ENCODE results near the gene RBMS3.

The RBMS3 gene

DNA sequence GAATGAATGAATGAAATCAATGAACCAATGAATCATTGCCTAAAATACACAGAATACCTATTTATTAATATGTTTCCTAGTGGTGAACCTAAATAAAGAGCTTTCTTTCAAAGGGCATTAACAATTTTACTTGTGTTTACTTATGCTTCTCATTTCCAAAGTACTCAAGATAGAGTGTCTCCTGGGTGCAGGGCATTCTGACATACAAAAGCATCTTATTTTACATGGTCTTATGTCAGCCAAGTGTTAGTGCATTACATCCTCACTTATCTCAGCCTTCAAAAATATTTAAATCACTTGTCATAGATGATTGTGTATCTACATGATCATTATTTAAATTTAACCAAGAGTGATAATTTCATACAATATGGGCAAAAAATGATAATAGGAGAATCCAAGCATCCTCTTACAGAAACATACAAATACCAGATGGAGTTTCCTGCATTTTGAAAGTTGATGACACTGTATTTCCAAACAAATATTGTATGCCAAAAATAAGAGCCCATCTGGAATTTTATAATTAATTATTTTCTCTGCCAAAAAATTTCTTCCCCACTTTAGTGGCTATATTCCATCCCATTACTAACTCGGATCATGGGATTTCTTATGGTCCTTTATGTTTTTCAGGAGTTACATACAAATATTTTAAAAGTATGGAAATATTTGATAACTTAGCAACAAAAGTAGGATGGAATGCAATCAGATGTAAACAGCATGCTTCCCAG is 279.0 kb downstream of the RBMS3 start:
- DNase-seq (ENCODE audit: low read depth in 2 of 3, low spot score in 2 of 3) = no peak

DNA sequence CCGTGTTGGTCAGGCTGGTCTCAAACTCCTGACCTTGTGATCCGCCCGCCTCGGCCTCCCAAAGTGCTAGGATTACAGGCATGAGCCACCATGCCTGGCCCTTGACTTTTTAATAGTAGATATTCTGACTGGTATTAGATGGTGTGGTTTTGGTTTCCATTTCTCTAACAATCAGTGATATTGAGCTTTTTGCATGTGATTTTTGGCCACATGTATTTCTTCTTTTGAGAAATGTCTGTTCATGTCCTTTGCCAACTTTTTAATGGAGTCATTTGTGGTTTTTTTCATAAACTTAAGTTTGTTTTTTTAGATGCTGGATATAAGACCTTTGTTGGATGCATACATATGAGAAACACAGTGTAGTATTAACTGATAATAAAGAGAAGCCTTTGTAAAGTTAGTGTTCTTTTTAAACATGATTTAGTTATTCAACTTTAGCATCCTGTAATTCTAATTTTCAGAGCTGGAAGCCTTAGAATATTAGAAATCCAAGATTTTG is 280.8 kb downstream of the RBMS3 start:
- DNase-seq (ENCODE audit: low read depth in 2 of 3, low spot score in 2 of 3) = no peak

DNA sequence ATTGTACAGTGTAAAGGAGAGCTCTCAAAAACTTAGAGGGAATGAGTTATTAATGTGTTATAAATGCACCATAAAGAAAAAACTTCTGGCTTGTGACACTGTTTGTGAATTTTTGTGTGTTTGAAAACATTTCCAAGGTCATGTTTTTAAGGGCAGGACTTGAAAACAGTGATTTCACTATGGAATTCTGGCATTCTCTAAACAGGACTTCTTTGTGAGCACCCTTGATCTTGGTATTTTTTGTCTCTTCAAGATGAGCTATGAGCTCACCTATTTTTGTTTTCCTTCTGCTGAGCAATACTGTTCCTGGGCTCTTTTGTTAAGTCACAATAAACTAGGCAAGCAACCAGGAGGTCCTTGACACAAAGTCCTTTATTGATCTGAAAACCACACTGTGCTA is 284.4 kb downstream of the RBMS3 start:
- DNase-seq (ENCODE audit: low read depth in 2 of 3, low spot score in 2 of 3) = no peak

DNA sequence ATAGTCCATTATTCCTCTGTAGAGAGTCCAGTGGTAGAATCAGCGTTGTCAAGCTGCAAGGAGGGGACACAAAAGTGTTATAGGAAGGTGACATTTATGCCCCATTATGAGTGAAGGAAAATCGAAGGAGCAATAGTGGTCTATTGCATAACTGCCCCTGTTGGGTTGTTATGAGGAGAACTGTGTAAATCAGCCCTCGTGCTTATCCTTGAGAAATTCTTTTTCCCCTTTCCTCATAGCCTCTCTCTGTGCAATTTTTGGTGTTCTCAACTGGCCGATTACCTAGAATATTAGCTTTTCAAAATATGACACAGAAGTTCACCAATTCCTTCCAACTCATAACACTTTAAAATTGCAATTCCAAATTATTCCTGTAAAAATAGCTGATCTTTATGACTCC is 286.6 kb downstream of the RBMS3 start:
- no peak for DNase-seq (ENCODE audit: low read depth in 2 of 3, low spot score in 2 of 3)

DNA sequence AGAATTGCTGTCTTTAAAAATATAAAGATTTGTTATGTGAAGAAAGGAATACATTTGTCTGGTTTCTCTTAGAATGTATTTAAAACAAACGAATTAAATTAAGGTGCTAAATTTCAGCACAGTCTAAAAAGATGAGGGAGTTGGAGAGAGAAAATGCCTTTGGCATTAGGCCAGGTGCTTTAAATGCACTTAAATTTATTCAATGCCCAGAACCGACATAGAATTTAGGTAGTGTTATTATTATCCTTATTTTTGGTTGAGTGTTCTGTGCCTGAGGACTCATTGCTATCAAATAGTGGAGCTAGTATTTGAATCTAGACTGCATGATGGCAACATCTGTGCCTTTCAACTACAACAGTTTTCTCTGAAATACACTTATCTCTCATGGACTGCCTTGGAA is 287.5 kb downstream of the RBMS3 start:
- no peak for DNase-seq (ENCODE audit: low read depth in 2 of 3, low spot score in 2 of 3)

DNA sequence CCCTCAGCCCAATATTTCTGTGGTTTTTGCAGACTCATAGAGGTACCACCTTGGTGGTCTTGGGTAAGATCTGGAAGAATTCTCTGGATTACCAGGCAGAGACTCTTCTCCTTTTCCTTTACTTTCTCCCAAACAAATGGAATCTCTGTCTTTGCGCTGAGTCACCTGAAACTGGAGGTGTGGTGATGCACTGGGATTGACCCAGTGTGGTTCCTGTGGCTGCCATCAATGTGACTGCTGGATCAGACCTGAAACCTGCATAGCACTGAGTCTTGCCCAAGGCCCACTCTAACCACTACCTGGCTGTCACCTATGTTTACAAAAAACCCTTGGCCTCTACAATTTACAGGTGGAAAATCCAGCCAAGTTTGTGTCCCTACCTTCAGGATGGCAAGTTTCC is 295.3 kb downstream of the RBMS3 start:
- no peak for DNase-seq (ENCODE audit: low read depth in 2 of 3, low spot score in 2 of 3)

DNA sequence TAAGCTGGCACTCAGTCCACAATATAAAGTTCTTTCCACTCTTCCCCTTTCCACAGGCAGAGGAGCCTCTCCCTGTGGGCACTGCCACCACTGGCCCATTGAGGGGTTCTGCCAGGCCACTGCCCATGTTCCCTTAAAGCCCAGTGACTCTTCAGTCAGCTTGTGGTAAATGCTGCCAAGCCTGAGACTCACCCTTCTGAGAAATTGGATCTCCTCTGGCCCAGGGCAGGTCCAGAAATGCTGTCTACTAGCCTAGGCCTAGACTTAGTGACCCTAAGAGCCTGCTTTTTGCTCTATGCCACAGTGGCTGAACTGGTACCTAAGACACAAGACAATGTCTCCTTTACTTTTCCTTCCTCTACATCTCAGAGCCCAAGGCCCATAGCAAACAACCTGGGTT is 295.8 kb downstream of the RBMS3 start:
- DNase-seq (ENCODE audit: low read depth in 2 of 3, low spot score in 2 of 3) = no peak

DNA sequence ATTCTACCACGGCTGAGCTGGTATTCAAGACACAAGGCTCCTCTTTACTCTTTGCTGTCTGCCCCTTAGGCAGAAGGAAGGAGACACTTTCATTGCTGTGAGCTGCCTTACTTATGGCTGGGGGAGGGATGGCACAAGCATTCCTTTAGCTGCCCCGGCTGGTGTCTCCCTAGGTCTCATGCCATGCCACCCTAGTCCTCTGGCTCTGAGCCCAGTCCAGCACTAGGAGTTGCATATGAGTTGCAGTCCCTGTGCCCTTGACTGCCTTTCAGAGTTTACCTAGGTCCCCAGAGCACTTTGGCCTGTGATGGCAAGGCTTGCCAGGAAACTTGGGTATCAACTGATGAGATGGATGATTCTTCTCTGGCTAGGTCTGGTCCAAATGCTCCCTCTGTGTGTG is 296.4 kb downstream of the RBMS3 start:
- no peak for DNase-seq (ENCODE audit: low read depth in 2 of 3, low spot score in 2 of 3)

DNA sequence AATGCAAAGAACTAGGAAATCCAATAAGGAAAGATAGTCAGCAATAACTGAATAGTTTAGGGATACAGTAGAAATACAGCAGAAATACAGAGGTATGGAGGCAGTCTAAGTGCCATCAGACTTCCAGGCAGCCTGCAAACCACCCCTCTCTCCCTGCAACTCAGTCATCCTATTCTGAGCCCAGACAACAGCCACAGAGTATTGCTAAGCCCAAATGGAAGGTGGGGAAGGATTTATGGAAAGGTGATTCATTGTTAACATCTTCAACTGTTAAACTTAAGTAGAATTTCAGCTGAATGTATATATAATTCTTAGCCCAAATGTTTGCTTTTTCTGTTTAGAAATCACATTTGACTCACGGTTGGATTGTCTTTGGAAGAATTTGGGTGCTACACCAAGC is 300.4 kb downstream of the RBMS3 start:
- no peak for DNase-seq (ENCODE audit: low read depth in 2 of 3, low spot score in 2 of 3)

DNA sequence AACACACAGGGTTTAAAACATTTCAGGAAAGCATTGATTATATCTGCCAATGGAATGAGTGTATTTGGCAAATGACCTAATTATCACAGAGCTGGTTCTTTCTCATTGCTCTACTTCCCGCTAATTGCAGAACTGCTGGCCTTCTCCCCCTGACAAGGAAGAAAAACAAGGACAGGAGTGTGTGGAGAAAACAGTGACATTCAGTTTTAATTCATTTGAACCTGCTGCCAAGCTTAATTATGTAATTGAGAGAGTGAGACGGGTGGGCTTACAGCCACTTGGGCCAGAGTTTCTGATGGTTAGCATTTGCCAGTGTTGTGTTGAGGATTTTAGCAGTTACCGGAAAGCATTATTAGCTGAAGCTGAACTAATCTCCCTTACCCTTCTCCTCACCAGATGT is 301.4 kb downstream of the RBMS3 start:
- no peak for DNase-seq (ENCODE audit: low read depth in 2 of 3, low spot score in 2 of 3)

DNA sequence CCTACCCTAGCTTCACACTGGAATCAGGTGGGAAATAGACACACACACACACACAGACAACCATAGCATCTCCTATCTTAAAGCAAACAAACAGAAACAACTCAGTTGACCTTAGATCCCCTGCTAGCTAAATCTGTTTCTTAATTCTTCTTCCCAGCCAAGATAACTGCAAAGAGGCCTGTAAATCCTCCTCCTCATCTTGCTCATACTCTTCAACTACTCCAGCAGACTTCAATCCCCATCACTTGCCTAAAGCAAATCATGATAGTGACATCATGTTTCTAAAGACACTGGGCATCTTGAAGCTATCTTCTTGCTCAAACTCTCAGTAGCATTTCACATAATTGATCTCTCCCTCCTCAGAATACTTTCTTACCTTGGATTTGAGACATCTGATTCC is 303.0 kb downstream of the RBMS3 start:
- DNase-seq (ENCODE audit: low read depth in 2 of 3, low spot score in 2 of 3) = no peak

DNA sequence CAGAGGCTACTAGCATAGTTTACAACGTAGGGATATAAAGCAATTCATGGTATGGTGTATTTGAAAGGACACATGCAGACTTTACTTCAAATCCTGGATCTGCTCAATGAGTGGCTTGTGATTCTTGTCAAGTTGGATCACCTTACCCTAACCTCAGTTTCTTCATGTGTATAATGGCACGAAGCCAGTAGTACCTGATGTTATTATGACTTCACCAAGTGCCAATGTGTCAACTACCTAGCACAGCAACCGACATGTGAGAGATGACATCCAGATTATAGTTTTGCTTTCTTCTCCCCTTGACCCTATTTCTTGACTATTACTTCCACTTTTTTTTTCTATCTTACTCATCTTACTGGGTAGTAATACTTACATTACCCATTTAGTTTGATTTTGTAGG is 304.5 kb downstream of the RBMS3 start:
- DNase-seq (ENCODE audit: low read depth in 2 of 3, low spot score in 2 of 3) = no peak

DNA sequence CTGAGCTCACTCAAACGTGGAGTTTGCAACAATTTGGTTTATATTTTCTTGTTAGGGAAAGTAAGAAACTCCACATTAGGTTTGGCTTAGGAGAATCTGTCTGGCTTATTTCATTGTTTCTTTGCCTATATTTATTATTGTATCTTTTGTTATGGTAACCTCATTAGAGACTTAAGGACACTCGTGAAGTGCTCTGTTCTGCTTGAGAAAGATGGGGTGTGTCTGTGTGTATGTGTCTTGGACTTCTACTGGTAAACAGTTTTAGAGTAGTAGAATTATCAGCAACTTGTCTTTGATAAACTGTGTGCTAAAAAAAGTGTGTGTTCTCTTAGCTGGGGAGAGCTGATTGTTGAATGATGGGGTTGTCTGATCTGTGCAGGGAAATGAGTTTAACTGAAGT is 306.5 kb downstream of the RBMS3 start:
- DNase-seq (ENCODE audit: low read depth in 2 of 3, low spot score in 2 of 3) = no peak

DNA sequence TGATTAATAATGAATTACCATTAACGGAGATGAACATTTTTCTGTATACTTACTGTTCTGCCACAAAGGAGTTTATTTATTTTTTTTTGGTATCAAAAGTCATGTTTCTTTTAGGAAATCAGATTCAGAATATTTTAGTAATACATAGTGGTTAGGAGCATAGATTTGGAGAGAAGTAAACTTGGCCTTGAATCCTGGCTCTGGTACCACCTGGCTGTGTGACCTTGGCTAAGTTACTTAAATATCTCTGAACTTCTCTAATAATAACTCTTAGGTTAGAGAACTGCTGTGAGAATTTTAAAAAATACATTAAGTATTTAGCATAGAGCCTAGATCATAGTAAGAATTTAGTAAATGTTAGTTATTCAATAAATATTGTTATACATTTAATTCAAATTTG is 309.1 kb downstream of the RBMS3 start:
- no peak for DNase-seq (ENCODE audit: low read depth in 2 of 3, low spot score in 2 of 3)

DNA sequence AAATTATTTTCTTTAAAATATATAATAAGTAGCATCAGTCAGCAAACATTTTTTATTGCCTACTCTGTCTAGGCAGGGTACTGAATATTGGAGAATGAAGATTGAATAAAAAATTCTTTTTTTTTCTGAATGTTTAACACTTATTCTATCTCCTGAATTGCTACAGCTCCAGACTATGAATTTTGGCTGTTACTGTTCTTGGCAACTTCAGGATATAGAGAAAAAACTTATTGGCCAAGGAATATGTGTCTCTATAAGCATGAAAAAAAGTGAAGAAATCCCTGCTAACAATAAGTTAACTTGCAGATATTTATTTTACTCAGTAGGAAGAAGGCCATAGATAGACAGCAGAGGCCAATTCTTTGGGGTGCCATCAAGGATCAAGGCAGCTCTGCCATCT is 309.6 kb downstream of the RBMS3 start:
- no peak for DNase-seq (ENCODE audit: low read depth in 2 of 3, low spot score in 2 of 3)

DNA sequence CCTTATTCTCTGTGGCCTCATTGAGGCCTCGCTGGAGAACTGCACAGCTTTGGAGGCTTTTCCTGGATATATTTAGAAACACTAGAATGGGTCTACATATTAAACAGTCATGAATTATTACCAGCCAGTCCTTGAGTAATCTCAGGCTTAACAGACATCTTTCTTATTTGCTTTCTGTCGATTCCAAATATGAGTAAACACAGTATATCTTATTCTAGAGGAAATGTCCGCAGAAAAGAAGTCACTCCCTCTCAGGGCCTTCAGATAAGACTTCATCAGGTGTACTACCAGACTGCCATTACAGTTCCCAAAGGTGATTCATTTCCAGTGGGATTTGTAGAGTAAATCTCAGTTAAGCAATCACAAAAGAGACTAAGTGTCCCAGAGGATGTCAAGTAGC is 310.7 kb downstream of the RBMS3 start:
- DNase-seq (ENCODE audit: low read depth in 2 of 3, low spot score in 2 of 3) = no peak

DNA sequence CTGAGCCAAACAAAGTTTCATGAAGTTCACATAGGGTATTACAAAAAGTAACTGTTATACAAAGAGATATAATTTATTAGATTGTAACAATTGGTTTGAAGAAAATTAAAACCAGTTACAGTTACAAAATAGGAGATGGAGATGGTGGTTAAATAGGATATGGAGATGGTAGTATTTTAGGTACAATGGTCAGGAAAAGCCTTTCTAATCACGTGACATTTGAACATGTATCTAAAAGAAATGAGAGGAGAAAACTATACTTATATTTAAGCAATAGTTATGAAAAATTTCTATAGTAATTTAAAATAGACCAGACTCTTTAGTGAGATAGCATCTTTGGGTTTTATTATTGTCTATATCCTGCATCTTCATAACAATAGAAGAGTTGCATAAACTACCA is 312.9 kb downstream of the RBMS3 start:
- DNase-seq (ENCODE audit: low read depth in 2 of 3, low spot score in 2 of 3) = no peak

DNA sequence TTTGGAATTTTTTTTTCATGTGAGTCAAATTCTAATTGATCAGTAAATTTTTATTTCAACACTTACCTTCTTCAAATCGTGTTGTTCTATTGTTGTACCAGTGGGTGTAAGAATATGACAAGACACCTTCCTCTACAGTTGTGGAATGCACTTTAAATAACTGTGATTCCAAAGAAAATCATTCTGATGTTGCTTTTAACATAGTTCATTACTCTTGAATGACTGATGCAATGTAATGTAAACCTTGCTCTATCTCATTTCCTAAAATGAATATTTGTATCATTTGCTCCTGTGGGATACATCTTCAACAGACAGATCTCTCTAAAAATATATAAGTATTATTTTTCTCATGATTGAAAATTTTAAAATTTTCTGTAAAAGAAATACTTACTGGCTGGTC is 313.4 kb downstream of the RBMS3 start:
- no peak for DNase-seq (ENCODE audit: low read depth in 2 of 3, low spot score in 2 of 3)

DNA sequence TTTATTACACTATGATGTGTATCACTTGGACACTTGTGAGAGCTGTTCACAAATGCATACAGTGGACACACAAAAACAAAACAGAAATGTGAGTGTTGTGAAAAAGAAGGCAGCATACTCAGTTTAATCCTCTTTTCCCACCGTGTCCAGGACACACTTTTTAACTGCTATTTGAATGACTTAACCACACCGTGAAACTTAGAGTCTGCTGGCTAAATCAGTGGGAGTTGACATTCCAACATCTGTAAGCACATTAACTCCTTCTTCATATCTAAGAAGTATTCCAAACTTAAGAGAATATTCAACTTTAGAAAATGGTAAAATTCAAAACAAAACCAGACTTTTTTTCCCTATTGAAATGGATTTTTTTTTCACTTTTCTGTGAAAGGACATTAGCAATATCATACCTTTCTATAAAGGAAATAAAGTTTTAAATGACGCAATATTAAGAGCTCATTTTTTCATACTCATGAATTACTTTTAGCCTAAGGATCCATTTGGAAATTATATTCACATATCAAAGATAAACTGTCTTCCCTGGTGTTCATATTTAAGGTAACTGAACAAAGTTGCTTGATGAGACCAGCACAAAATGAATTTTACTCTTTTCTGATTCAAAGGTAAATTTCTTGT is 316.6 kb downstream of the RBMS3 start:
- no peak for DNase-seq (ENCODE audit: low read depth in 2 of 3, low spot score in 2 of 3)

DNA sequence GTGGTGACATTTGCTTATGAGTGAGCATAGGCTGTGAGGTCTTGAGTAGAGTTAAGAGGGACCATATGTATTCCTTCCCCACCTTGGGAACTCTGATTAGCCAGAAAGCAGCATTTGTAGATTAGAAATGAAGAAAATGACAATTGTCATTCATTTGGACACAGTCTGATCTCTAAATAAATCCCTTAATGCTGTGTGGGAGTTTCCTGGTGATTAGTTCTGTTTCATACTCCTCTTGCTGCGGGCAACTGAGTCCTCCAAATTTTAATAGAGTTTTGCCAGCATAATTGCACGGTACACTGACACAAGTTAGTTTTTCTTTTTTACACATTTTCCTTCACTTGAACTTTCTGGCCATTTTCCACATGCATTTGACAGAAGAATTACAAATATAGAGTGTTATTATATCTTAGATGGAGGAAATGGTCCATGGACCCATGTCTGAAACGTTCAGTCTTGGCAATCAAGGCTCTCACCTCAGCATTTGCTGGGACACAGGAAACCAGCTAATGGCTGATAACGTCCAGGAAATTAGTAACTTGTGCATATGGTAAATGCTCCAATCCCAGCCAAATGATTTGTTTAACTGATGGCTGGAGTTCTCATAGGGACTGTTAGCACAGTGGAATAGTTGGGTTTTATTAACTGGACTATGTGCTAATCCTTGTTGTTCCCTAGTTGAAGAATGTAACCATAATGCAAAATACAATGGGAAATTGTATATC is 321.2 kb downstream of the RBMS3 start:
- no peak for DNase-seq (ENCODE audit: low read depth in 2 of 3, low spot score in 2 of 3)

DNA sequence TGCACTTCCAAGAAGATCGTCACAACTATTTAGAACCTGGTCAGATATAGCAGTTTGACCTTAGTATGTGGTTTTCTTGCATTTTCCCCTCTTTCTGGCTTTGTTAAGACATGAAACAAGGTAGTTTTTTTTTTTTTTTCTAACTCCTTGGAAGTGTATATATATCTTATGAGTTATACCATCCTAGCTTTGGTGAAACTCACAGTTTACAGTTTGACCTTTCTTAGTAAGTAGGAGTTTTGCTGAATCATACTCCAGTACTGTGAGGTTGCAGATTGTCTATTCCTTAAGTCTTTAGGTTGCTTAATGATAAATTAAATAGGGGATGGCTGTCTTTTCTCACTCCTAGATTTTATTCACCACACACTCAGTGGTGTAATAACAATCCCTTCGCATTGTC is 325.0 kb downstream of the RBMS3 start:
- no peak for DNase-seq (ENCODE audit: low read depth in 2 of 3, low spot score in 2 of 3)

DNA sequence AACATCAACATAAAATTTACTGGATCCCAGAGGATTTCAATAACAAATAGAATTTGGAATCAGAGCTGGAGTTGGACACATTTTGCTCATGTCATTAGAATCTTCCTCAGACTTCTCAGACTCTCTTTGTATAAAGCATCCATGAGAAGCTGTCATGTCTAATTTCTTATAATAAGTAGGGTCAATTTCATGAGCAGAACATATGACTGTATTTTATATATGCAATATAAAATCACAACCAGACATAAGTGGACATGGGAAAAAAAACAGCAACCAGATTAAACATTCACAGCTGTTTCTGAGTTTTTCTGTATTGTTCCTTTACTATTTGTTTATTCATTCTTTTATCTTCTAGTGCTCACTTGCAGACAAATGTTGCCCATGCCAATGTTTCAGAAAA is 325.5 kb downstream of the RBMS3 start:
- no peak for DNase-seq (ENCODE audit: low read depth in 2 of 3, low spot score in 2 of 3)
